GM18508 (cell line): Measurements from ENCODE around the gene DOCK2.

ENCODE experiments used
- ATAC-seq: cut with Tn5 transposase; IDR thresholded peaks from one replicate; pipeline ENCODE4 v1.9.1; 2021; ENCODE audit warnings: moderate number of reproducible peaks; ENCODE audit not compliant: insufficient read depth, unreplicated experiment

The DOCK2 gene

DNA sequence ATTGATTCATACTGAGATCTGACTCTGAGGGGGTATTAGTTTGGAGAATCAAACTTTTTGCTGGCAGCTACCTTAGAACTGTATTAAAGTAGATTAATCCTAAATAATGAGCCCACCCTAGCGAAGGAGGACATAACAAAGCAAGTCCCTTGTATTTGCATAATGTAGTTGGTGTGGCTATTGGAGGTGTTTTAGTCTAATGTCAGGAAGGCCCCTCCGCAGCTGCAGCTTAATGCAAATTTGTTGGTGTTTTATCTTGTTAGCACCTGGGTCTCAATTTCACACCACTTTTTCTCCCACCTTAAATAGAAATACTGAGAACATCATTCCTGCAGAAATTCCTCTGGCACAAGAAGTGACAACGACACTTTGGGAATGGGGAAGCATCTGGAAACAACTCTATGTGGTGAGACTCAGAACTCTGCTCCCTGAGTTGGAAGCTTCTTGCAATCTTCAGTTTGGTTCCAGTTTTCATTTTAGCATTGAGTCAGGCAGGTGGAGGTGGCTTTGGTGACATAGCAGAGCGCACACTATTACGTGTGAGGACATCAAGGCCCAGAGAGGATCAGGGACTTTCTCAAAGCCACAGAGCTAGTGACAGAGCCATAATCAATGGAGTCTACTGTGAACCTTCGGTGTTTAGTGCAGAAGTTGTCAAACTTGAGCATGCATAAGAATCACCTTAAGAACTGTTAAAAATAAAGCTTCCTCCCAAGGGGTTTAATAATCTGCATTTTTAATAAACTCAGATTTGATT, 33.9 kb downstream of the DOCK2 start:
- ATAC-seq: peak; percentile 97

GRCh38 chr5:169682026-169682425, 45.0 kb downstream of the DOCK2 start:
- ATAC-seq: no peak

DNA sequence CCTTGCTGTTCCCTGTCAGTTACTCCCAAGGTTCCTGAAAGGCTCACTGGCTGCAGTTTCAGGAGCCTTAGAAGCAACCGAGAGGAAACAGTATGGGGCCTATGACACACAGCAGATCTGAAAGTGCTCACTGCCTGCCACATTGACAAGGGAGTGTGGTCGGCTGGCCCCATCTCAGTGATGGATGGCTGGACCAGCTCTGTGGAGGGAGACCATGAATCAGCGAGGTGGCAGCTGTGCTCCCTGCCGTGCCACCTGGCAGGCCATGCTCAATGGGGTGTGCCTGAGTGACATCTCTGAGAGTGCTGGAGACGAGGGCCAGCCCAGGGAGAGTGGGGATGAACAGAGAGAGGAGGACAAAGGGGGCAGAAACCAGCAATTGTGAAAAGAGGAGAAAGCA, 49.1 kb downstream of the DOCK2 start:
- no peak for ATAC-seq

GRCh38 chr5:169688106-169688505, 51.0 kb downstream of the DOCK2 start:
- ATAC-seq: no peak

DNA sequence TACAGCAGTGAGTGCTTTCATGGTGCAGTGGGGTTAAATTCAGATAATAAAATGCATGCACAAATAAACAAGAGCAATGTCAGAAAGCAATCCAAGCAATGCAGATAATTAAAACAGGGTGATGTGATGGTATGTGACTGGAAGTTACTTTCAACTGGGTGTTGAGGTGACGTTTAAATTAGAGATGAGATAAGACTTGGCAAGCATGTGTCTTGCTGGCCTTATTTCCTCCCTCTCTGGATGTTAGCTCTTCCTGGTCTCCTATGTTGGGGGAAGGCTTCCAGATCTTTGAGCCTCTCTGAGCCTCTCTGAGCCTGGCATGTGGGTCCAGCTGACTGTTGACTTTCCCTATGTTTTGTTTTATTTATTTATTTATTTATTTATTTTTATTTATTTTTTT, 54.4 kb downstream of the DOCK2 start:
- ATAC-seq: no peak

- no peak for ATAC-seq
Observed at GRCh38 chr5:169694091-169694625, 57.1 kb downstream of the DOCK2 start.

DNA sequence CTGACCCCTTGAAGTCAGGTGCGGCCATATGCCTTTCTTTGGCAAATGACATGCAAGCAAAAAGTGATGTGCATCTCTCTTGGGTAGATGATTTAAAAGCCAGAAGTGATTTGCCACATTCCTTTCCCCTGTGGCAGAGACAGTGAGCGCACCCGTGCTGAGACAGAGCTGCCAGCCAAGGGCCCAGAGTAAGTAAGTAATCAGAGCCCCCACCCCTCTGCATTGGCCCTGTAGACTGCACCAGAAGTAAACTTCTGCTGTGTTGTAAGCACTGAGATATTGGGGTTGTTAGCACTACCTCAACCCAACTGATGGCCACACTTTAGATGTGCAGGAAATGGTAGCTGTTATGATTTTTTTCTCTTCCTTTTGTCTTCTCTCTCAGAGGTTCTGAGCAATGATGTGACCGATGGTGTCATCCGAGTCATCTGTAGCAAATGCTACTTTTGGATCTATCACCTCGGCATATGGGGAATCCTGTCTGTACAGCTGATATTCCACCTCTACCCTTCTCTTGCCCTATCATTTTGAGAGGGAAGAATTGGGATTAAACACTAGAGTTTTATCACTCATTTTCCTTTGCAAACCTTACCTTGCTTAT, 58.0 kb downstream of the DOCK2 start:
- ATAC-seq: no peak

DNA sequence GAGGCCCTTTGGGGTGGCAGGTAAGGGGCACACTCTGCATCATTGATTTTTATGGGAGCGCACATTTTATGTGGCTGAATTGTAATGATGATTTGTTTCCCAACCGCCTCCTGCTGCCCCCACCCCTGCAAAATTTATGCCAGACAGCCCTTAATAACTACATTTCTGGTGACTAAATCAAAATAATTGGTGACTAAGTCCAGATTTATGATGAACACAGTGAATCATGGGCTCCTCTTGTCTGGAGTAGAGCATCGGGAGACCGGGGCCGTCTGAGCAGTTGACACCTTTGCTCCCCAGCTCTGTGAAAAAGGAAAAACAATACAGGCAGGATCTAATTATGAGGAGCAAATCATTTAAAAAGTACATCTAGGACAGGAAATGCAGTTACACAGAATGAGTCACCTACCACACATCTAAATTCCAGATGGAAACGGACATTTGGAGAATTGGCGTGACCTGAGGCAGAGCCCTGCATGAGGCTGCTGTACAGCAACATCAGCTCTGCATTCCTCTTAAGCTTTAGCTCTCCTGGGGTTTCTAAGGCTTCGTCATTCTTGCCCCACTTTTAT, 58.9 kb downstream of the DOCK2 start:
- ATAC-seq: no peak

DNA sequence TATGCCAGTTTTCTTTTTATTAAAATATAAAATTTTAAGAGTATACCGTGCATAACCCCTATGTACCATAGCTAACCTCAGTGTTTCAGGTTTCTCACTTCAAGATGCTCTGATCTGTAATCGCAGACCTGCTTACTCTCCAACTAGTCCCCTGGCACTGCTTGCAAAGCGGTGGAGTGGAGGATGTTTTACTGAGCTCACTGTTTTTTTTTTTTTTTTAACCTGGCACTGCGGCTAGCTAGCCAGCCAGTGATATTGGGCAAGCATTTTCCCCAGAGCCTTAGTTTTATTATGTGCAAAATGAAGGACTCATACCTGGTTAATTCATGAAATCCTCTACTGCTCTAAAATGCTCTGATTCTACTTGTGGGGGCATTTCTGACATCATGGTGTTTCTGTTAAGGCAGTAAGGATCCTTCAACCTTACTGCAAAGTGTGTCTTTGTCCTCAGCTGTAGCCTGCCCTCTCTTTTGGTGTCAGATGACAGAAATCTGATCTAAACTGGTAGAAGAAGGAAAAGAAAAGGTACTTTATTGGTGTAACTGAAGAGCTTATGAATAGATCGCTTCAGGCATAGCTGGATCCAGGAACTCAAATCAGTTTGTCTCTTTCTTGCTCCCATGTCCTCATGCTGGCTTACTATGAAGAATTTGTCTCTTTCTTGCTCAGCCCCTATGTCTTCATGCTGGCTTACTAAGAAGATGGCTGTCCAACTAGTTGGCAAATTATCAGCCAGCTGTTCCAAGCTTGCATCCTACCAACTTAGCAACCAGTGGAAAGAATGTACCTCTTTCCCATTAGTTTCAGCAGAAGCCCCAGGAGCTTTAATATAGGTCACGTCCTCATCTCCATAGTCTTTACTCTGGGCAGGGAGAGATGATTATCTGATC, 59.8 kb downstream of the DOCK2 start:
- no peak for ATAC-seq

DNA sequence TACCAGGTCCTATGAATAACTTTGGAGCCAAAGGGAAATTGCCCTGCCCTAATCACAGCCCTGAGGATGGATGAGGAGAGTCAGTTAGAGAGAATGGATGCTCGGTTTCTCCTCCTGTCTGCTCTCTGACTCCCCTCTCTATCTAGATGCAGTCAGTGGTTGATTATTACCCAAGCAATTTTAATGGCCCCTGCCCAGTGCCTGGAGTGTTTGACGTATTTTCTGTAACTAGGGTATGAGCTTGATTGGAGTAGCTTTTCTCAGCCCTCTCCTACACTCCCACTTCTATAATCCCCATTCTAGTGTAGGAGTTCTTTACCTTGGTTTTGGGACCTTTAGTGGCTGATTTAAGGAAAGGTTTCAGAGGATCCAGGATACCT, 60.4 kb downstream of the DOCK2 start:
- ATAC-seq: no peak

DNA sequence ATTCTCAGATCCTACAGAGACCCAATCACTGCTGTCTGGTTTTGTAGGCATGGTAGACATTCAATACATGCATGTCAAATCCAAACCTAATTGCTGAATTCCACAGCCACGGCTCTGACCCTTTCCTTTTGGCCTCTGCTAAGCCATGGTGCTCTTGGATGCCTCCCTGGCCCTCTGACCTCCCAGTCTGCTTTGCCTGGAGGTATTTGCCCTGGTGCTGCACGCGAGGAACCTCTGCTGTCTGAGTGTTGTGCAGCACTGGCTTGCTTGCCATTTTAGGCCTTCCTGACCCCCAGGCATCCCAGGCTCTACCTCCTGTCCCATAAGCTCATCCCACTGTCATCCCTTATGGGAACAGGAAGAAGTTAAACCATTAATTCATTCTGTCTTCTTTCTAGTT, 60.9 kb downstream of the DOCK2 start:
- no peak for ATAC-seq

DNA sequence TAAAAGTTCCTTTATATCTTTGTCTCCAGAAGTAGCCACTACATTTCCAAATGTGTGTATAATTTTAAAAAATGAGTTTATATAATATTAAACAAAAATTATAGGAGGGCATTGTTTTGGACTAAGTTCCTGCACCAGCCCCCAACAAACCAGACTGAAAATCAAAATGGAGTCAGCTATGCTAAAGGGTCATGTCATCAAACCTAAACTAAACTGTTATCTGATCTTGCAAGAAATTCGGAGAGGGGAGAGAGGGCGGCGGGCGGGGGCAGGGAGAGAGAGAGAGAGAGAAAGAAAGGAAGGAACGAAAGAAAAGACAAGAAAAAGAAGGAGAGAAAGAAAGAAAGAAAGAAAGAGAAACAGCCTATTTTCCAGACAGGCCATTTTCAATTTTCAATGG, 63.5 kb downstream of the DOCK2 start:
- ATAC-seq: no peak

- ATAC-seq: no peak
Observed at GRCh38 chr5:169701910-169702451, 64.9 kb downstream of the DOCK2 start.

GRCh38 chr5:169702693-169703481, 65.8 kb downstream of the DOCK2 start:
- peak; percentile 50 for ATAC-seq

DNA sequence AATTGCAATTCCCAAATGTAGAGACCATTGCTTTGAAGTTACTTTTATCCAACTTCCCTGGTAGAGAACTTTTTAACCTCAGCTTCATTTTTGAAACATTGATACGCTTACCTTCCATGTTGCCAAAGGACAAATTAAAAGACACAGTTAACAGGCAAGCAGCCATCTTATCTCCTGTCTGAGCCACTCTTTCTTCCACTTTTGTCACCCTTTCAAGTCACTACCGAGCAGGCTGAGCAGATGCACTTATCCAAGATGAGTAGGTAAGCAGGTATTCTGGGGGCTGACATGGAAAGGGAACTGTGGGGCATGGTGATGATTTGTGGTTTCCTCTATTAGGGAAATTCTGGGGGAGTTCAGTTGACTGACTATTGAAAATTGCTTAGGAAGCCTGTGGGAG, 66.7 kb downstream of the DOCK2 start:
- no peak for ATAC-seq

DNA sequence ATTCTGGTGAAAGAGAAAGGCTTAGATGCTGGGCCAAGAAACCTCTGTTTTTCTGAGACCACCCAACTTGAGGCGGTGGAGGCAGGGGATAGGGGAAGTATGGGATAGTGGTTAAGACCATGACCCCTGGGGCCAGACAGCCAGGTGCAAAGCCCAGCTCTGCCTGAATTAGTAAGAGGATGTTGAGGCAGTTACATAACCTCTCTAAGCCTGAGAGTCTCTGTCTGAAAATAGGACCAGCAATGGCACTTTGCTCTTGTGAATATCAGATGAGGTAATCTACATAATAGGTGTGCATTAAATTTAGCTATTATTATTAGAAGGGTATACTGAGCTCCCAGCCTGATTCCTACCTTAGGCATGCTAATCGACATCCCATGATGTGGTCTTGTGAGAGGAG, 68.2 kb downstream of the DOCK2 start:
- ATAC-seq: no peak

GRCh38 chr5:169706071-169706470, 69.0 kb downstream of the DOCK2 start:
- no peak for ATAC-seq

GRCh38 chr5:169706758-169707450, 69.8 kb downstream of the DOCK2 start:
- no peak for ATAC-seq

- ATAC-seq: no peak
Observed at GRCh38 chr5:169707686-169708085, 70.6 kb downstream of the DOCK2 start.
